WTC11 (cell line): ENCODE results near the gene EVC. TPM values are rescaled to one million over a fixed set of nuclear protein-coding genes. Genes with fewer than 3 reads are reported as not detected.

ENCODE experiments used
- ATAC-seq: fragments of 200-7000 bp; cut with Tn5 transposase; 2 replicates; pipeline ENCODE4 v1.10.0; 2021; ENCODE audit warnings: mild to moderate bottlenecking, moderate library complexity
- CTCF ChIA-PET: fragments of 300-600 bp; sonication (Branson Sonifier 250); formaldehyde crosslinking; loops from one replicate; lab custom pipeline; 2021; ENCODE audit warnings: antibody characterized with exemption; lab: Charles Lee
- POLR2A ChIA-PET: fragments of 350-600 bp; sonication (Branson Sonifier 250); formaldehyde crosslinking; loops from one replicate; lab custom pipeline; 2021; ENCODE audit warnings: antibody characterized with exemption; lab: Charles Lee
- DNase-seq: peaks from one replicate; pipeline ENCODE4 v3.0.0; 2021; ENCODE audit warnings: low spot score
- H3K27ac Mint-ChIP-seq: 2 replicates; pipeline ENCODE4 v1.8.0; 2021; ENCODE audit warnings: mixed read lengths
- H3K27me3 Mint-ChIP-seq: 2 replicates; pipeline ENCODE4 v1.8.0; 2021; ENCODE audit warnings: low read depth, mild to moderate bottlenecking, moderate library complexity, mixed read lengths
- H3K36me3 Mint-ChIP-seq: 2 replicates; pipeline ENCODE4 v1.8.0; 2021; ENCODE audit warnings: mixed read lengths
- H3K4me1 Mint-ChIP-seq: 2 replicates; pipeline ENCODE4 v1.8.0; 2022; ENCODE audit warnings: mixed read lengths
- H3K4me3 Mint-ChIP-seq: 2 replicates; pipeline ENCODE4 v1.8.0; 2021; ENCODE audit warnings: mild to moderate bottlenecking, moderate library complexity, mixed read lengths
- H3K9me3 Mint-ChIP-seq: 2 replicates; pipeline ENCODE4 v1.8.0; 2021; ENCODE audit warnings: mixed read lengths
- EMX1 ChIP-seq: fragments of 250-450 bp; sonication (Bioruptor Pico); IDR thresholded peaks from 2 replicates; pipeline ENCODE4 v1.8.0; 2021; ENCODE audit warnings: mild to moderate bottlenecking
- FOXJ3 ChIP-seq: sonication (generic); formaldehyde crosslinking; IDR thresholded peaks from 2 replicates; pipeline ENCODE4 v1.9.0; 2021; ENCODE audit warnings: missing genetic modification reagents, mild to moderate bottlenecking, borderline replicate concordance
- GABPB1 ChIP-seq: sonication (generic); formaldehyde crosslinking; IDR thresholded peaks from 2 replicates; pipeline ENCODE4 v1.8.1; 2023; ENCODE audit warnings: mild to moderate bottlenecking, missing genetic modification reagents
- GTF2I ChIP-seq: fragments of 250-450 bp; sonication (Bioruptor Pico); conservative IDR thresholded peaks from 2 replicates; pipeline ENCODE4 v1.4.0; 2021; ENCODE audit warnings: mild to moderate bottlenecking
- JUN ChIP-seq: sonication (generic); formaldehyde crosslinking; IDR thresholded peaks from 2 replicates; pipeline ENCODE4 v1.8.0; 2023; ENCODE audit warnings: mild to moderate bottlenecking, missing genetic modification reagents
- KAT7 ChIP-seq: sonication (generic); formaldehyde crosslinking; IDR thresholded peaks from 2 replicates; pipeline ENCODE4 v1.8.1; 2023; ENCODE audit warnings: missing genetic modification reagents, mild to moderate bottlenecking, borderline replicate concordance
- MXD4 ChIP-seq: fragments of 250-450 bp; sonication (Bioruptor Pico); IDR thresholded peaks from 2 replicates; pipeline ENCODE4 v1.8.0; 2021; ENCODE audit warnings: mild to moderate bottlenecking, moderate library complexity, borderline replicate concordance
- PRRX2 ChIP-seq: fragments of 250-450 bp; sonication (Bioruptor Pico); IDR thresholded peaks from 2 replicates; pipeline ENCODE4 v1.8.0; 2021; ENCODE audit warnings: mild to moderate bottlenecking
- SMAD4 ChIP-seq: sonication (generic); formaldehyde crosslinking; IDR thresholded peaks from 2 replicates; pipeline ENCODE4 v1.8.0; 2022; ENCODE audit warnings: mild to moderate bottlenecking, missing genetic modification reagents
- SP1 ChIP-seq: sonication (generic); formaldehyde crosslinking; conservative IDR thresholded peaks from 2 replicates; pipeline ENCODE4 v1.8.1; 2022; ENCODE audit warnings: missing genetic modification reagents
- TCF7 ChIP-seq: sonication (generic); formaldehyde crosslinking; IDR thresholded peaks from 2 replicates; pipeline ENCODE4 v1.8.0; 2022; ENCODE audit warnings: mild to moderate bottlenecking, low read depth, missing genetic modification reagents, moderate library complexity
- ZNF138 ChIP-seq: sonication (generic); formaldehyde crosslinking; conservative IDR thresholded peaks from 2 replicates; pipeline ENCODE4 v1.8.1; 2022; ENCODE audit warnings: mild to moderate bottlenecking, moderate library complexity, missing genetic modification reagents
- ZNF396 ChIP-seq: fragments of 250-450 bp; sonication (Bioruptor Pico); IDR thresholded peaks from 2 replicates; pipeline ENCODE4 v1.8.0; 2021; ENCODE audit warnings: mild to moderate bottlenecking, moderate library complexity, borderline replicate concordance
- total RNA-seq: library from RNA; stranded (reverse); gene quantifications from 3 replicates; pipeline ENCODE4 v1.2.3, GENCODE V29; 2021
- TF ChIP-seq, protein P1 (sequence below): sonication (generic); formaldehyde crosslinking; IDR thresholded peaks from 2 replicates; pipeline ENCODE4 v1.8.0; 2022; ENCODE audit warnings: mild to moderate bottlenecking, missing genetic modification reagents
- TF ChIP-seq, protein P2 (sequence below): fragments of 250-450 bp; sonication (Bioruptor Pico); IDR thresholded peaks from 2 replicates; pipeline ENCODE4 v1.9.0; 2021; ENCODE audit warnings: mild to moderate bottlenecking, borderline replicate concordance
- TF ChIP-seq, protein P3 (sequence below): fragments of 250-450 bp; sonication (Bioruptor Pico); IDR thresholded peaks from 2 replicates; pipeline ENCODE4 v2.1.2; 2022; ENCODE audit warnings: mild to moderate bottlenecking, moderate library complexity
- TF ChIP-seq, protein P4 (sequence below): fragments of 250-450 bp; sonication (Bioruptor Pico); IDR thresholded peaks from 2 replicates; pipeline ENCODE4 v1.9.0; 2021; ENCODE audit warnings: mild to moderate bottlenecking
- TF ChIP-seq, protein P5 (sequence below): sonication (generic); formaldehyde crosslinking; IDR thresholded peaks from 2 replicates; pipeline ENCODE4 v1.8.0; 2022; ENCODE audit warnings: mild to moderate bottlenecking, missing genetic modification reagents
- TF ChIP-seq, protein P6 (sequence below): sonication (generic); formaldehyde crosslinking; IDR thresholded peaks from 2 replicates; pipeline ENCODE4 v1.8.0; 2022; ENCODE audit warnings: mild to moderate bottlenecking, missing genetic modification reagents
- TF ChIP-seq, protein P7 (sequence below): sonication (generic); formaldehyde crosslinking; IDR thresholded peaks from 2 replicates; pipeline ENCODE4 v1.8.0; 2022; ENCODE audit warnings: mild to moderate bottlenecking, missing genetic modification reagents
- TF ChIP-seq, protein P8 (sequence below): fragments of 250-450 bp; sonication (Bioruptor Pico); IDR thresholded peaks from 2 replicates; pipeline ENCODE4 v1.8.0; 2021; ENCODE audit warnings: mild to moderate bottlenecking

Gene EVC
- total RNA-seq, 1 experiment from 2014 or later: 12.5 TPM

DNA sequence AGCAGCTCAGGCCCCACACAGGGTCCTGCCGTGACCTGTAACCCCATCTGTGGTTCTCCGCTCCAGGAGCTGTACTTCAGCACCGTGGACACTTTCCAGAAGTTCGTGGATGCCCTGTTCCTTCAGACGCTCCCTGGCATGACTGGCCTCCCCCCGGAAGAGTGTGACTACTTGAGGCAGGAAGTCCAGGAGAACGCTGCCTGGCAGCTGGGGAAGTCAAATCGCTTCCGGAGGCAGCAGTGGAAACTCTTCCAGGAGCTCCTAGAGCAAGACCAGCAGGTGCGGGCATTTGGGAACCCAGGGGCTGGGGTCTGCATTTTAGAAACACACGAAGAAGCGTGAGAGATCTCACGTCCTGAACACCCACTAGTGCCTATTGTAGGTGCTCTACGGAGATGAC, 72.5 kb downstream of the EVC start (continued):
- TF ChIP-seq JUN (CRISPR knock-in tag): no peak
- TF ChIP-seq, protein P1, sequence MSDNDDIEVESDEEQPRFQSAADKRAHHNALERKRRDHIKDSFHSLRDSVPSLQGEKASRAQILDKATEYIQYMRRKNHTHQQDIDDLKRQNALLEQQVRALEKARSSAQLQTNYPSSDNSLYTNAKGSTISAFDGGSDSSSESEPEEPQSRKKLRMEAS (CRISPR knock-in tag): no peak
- TF ChIP-seq, protein P2, sequence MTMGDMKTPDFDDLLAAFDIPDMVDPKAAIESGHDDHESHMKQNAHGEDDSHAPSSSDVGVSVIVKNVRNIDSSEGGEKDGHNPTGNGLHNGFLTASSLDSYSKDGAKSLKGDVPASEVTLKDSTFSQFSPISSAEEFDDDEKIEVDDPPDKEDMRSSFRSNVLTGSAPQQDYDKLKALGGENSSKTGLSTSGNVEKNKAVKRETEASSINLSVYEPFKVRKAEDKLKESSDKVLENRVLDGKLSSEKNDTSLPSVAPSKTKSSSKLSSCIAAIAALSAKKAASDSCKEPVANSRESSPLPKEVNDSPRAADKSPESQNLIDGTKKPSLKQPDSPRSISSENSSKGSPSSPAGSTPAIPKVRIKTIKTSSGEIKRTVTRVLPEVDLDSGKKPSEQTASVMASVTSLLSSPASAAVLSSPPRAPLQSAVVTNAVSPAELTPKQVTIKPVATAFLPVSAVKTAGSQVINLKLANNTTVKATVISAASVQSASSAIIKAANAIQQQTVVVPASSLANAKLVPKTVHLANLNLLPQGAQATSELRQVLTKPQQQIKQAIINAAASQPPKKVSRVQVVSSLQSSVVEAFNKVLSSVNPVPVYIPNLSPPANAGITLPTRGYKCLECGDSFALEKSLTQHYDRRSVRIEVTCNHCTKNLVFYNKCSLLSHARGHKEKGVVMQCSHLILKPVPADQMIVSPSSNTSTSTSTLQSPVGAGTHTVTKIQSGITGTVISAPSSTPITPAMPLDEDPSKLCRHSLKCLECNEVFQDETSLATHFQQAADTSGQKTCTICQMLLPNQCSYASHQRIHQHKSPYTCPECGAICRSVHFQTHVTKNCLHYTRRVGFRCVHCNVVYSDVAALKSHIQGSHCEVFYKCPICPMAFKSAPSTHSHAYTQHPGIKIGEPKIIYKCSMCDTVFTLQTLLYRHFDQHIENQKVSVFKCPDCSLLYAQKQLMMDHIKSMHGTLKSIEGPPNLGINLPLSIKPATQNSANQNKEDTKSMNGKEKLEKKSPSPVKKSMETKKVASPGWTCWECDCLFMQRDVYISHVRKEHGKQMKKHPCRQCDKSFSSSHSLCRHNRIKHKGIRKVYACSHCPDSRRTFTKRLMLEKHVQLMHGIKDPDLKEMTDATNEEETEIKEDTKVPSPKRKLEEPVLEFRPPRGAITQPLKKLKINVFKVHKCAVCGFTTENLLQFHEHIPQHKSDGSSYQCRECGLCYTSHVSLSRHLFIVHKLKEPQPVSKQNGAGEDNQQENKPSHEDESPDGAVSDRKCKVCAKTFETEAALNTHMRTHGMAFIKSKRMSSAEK (CRISPR knock-in tag): no peak
- TF ChIP-seq GABPB1 (CRISPR knock-in tag): no peak
- TF ChIP-seq MXD4 (CRISPR knock-in tag): no peak
- TF ChIP-seq EMX1 (CRISPR knock-in tag): no peak
- TF ChIP-seq ZNF396 (CRISPR knock-in tag): no peak
- no peak for TF ChIP-seq SP1 (CRISPR knock-in tag)
- no peak for TF ChIP-seq PRRX2
- TF ChIP-seq TCF7 (CRISPR knock-in tag): no peak
- TF ChIP-seq, protein P3, sequence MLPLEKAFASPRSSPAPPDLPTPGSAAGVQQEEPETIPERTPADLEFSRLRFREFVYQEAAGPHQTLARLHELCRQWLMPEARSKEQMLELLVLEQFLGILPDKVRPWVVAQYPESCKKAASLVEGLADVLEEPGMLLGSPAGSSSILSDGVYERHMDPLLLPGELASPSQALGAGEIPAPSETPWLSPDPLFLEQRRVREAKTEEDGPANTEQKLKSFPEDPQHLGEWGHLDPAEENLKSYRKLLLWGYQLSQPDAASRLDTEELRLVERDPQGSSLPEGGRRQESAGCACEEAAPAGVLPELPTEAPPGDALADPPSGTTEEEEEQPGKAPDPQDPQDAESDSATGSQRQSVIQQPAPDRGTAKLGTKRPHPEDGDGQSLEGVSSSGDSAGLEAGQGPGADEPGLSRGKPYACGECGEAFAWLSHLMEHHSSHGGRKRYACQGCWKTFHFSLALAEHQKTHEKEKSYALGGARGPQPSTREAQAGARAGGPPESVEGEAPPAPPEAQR (CRISPR knock-in tag): no peak
- TF ChIP-seq ZNF138 (CRISPR knock-in tag): no peak

DNA sequence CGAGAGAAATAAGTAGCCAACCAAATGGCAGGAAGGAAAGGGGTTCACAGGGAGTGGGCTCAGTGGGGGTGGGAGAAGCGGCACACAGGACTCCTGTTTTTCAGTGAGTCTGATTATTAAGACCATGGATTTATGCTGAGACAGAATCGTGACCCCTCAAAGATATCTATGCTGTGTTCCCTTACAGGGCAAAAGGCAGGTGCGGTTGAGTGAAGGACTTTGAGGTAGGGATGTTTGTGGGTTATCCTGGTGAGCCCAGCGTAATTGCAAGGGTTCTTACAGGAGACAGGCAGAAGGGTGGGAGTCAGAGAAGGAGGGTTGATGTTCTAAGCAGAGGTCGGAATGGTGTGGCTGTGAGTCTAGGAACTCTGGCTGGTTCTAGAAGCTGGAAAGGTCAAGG, 73.0 kb downstream of the EVC start:
- Mint-ChIP-seq H3K4me3 (no peak overlapping the region), H3K36me3 (peaks cover 34% of the 10 kb centered on the region), H3K4me1 (peaks cover 5% of the 10 kb centered on the region), H3K27me3 (no peaks in the 10 kb centered on the region), H3K27ac (no peak overlapping the region), H3K9me3 (no peaks in the 10 kb centered on the region)
- ATAC-seq: no peak
- CTCF ChIA-PET: interaction anchor here (1.1 kb wide), 1 partner anchor 31 kb away, joined by 3 read pairs; no protein-coding TSS in a partner anchor
- POLR2A ChIA-PET: no interaction called here
- no peak for DNase-seq
- TF ChIP-seq, protein P4, sequence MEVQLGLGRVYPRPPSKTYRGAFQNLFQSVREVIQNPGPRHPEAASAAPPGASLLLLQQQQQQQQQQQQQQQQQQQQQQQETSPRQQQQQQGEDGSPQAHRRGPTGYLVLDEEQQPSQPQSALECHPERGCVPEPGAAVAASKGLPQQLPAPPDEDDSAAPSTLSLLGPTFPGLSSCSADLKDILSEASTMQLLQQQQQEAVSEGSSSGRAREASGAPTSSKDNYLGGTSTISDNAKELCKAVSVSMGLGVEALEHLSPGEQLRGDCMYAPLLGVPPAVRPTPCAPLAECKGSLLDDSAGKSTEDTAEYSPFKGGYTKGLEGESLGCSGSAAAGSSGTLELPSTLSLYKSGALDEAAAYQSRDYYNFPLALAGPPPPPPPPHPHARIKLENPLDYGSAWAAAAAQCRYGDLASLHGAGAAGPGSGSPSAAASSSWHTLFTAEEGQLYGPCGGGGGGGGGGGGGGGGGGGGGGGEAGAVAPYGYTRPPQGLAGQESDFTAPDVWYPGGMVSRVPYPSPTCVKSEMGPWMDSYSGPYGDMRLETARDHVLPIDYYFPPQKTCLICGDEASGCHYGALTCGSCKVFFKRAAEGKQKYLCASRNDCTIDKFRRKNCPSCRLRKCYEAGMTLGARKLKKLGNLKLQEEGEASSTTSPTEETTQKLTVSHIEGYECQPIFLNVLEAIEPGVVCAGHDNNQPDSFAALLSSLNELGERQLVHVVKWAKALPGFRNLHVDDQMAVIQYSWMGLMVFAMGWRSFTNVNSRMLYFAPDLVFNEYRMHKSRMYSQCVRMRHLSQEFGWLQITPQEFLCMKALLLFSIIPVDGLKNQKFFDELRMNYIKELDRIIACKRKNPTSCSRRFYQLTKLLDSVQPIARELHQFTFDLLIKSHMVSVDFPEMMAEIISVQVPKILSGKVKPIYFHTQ (CRISPR knock-in tag): no peak
- TF ChIP-seq GABPB1 (CRISPR knock-in tag) (no peak), KAT7 (CRISPR knock-in tag) (no peak), FOXJ3 (CRISPR knock-in tag) (no peak), GTF2I (CRISPR knock-in tag) (no peak), JUN (CRISPR knock-in tag) (no peak), SMAD4 (CRISPR knock-in tag) (no peak)
- TF ChIP-seq, protein P5, sequence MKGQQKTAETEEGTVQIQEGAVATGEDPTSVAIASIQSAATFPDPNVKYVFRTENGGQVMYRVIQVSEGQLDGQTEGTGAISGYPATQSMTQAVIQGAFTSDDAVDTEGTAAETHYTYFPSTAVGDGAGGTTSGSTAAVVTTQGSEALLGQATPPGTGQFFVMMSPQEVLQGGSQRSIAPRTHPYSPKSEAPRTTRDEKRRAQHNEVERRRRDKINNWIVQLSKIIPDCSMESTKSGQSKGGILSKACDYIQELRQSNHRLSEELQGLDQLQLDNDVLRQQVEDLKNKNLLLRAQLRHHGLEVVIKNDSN: no peak
- TF ChIP-seq, protein P1 (CRISPR knock-in tag): no peak
- TF ChIP-seq, protein P6, sequence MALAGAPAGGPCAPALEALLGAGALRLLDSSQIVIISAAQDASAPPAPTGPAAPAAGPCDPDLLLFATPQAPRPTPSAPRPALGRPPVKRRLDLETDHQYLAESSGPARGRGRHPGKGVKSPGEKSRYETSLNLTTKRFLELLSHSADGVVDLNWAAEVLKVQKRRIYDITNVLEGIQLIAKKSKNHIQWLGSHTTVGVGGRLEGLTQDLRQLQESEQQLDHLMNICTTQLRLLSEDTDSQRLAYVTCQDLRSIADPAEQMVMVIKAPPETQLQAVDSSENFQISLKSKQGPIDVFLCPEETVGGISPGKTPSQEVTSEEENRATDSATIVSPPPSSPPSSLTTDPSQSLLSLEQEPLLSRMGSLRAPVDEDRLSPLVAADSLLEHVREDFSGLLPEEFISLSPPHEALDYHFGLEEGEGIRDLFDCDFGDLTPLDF (CRISPR knock-in tag): no peak
- TF ChIP-seq, protein P7, sequence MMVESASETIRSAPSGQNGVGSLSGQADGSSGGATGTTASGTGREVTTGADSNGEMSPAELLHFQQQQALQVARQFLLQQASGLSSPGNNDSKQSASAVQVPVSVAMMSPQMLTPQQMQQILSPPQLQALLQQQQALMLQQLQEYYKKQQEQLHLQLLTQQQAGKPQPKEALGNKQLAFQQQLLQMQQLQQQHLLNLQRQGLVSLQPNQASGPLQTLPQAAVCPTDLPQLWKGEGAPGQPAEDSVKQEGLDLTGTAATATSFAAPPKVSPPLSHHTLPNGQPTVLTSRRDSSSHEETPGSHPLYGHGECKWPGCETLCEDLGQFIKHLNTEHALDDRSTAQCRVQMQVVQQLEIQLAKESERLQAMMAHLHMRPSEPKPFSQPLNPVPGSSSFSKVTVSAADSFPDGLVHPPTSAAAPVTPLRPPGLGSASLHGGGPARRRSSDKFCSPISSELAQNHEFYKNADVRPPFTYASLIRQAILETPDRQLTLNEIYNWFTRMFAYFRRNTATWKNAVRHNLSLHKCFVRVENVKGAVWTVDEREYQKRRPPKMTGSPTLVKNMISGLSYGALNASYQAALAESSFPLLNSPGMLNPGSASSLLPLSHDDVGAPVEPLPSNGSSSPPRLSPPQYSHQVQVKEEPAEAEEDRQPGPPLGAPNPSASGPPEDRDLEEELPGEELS (CRISPR knock-in tag): no peak
- TF ChIP-seq, protein P8, sequence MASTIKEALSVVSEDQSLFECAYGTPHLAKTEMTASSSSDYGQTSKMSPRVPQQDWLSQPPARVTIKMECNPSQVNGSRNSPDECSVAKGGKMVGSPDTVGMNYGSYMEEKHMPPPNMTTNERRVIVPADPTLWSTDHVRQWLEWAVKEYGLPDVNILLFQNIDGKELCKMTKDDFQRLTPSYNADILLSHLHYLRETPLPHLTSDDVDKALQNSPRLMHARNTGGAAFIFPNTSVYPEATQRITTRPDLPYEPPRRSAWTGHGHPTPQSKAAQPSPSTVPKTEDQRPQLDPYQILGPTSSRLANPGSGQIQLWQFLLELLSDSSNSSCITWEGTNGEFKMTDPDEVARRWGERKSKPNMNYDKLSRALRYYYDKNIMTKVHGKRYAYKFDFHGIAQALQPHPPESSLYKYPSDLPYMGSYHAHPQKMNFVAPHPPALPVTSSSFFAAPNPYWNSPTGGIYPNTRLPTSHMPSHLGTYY (CRISPR knock-in tag): no peak
